HG02884 (cell line): Measurements from ENCODE around the gene FARS2.
"Not testable (repeated sequence)": the region's sequence is repeated elsewhere in the genome, so short reads cannot be mapped to it uniquely, and the experiment has no call there.

ENCODE experiments used
- ATAC-seq: cut with Tn5 transposase; IDR thresholded peaks from one replicate; pipeline ENCODE4 v1.9.1; 2021; ENCODE audit warnings: mild to moderate bottlenecking, moderate library complexity; ENCODE audit not compliant: unreplicated experiment

FARS2 gene

DNA sequence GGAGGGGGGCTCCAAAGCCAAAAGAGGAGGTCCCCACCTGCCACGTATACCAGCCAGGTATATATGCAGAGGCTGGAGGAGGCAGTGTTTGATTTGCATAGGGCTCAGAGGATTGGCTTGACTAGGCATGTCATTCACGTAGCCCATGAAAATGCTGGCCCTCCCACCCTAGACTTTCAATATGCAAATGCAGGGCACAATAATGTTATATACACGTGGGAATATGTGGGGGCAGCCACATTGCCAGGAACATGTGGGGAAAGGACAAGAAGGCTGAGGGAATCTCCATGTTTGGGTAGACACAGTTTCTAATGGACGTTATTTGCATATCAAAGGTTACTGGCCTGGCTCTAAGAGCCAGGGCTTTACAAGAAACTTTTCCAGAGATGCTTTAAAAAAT is 301.8 kb downstream of the FARS2 start:
- no peak for ATAC-seq

DNA sequence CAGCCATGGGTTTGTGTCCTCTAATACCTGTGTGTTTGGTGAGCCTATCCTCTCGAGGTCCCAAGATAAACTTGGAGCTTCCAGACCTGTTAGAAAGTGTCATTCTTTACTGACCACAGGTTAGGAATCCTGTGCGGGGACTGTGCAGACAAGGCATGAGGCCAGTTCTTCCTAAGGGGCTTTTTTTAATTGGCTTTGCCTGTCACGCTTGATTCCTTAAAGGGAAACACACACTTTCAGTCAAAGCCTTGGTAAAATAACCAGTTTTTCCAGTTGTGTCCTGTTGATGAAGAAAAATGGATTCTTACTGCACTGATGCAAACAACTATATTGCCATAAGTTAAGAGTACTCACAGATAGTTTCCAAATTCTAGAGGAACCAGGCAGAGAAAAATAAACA is 303.4 kb downstream of the FARS2 start:
- not testable (repeated sequence) for ATAC-seq

DNA sequence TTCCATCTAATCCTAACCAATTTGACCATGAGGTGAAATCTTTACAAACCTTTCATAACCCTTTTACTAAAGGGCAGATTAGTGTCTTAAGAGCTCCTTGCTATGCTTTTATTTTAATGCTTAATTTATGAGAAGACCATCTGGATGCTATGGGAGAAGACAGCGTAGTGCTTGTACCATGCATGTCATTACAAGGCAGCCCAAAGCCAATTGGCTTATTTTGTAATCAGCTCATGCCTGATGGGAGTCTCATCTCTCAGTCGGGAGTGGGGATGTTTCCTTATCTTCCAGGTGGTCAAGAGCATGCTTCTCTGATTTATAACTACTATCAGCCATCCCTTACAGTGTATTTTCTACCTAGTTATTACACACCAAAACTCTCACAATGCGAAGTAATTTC is 304.7 kb downstream of the FARS2 start:
- ATAC-seq: no peak

DNA sequence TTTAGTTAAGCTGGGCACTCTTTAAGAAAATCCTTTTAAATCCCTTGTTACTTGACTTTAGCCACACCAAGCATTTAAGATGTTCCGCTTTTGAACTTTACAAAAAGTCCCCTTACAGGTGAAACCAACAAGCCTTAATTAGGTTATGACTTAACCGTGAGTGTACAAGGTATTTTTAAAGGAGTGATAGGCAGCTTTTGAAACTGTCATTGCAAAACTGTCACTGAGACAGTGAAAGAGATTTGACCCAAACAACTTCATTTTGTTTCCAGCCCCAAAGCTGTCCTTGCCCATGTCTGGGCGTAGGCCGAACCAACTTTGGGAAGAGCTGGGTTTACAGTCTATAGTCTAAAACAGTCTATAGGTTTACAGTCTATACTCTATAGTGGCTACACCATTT is 305.4 kb downstream of the FARS2 start:
- peak; percentile 51 for ATAC-seq

DNA sequence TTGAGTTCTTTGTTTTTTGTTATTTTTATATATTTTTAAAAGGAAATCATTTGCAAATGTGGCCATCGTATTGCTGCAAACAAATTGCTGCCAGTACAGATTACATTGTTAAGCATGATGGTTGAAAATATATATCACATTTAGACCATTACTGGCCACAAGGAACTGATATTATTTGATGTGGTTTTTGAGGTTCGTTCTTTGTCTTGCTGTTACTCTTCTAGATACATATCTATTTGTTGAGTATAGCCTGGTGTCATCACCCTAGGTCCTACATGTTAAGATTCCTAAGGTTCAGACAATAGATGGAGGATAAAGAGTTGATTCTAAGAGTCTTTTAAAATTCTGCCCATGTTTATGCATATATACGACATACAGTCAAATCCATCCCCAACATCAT is 306.0 kb downstream of the FARS2 start:
- peak; percentile 75 for ATAC-seq

DNA sequence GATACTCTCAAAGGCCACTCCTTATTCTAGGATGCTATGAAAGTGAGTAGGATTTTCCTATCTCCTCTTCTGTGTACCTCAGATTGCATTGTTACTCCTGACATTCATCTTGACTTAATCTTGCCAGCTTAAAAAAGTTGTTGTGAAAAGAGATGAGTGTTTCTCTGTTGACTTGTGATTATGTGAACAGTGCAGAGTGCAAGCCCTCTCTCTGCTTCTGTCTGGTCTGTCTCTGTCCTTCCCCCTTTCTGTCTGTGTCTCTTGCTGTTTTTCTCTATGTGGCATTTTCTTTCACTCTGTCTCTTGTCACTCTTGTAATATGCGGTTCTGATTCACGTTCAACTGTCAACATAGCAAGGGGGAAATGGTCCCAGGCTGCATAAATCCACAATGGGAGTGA is 306.6 kb downstream of the FARS2 start:
- no peak for ATAC-seq

DNA sequence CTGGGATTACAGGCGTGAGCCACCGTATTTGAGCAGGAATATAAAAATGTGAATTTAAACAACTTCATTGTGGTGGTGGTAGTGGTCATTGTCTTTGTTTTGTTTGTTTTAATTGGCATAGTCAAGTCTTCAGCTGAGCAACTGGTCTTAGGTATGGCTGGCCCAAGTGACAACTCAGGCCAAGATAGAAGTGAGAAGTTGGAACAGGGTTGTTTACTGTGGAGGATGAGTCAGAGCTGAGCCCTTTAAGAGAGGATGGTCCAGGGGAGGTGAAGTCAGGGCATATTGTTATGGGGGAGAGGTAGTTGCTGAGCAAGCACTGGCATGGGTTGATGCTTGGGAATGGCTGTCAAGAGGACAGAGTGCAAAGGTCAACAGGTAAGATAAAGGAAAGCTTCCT is 308.2 kb downstream of the FARS2 start:
- no peak for ATAC-seq

DNA sequence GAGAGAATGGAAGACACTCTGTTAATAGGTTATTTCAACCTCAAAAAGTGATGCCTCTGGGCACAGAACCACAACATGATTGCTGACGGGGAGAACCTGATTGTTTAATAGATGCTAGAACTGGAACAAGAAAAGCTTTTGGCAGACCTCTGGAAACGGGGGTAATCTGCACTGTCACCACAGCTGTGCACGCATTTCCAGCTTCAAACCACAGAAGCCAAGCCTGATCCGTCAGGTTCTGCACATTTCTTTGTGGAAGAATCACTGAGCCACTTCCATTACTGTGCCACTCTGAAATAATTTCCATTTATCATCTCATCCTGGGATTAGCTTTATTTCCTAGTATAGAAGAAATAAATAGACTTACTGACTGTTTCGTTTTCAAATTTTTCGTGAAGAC is 309.3 kb downstream of the FARS2 start:
- ATAC-seq: no peak

DNA sequence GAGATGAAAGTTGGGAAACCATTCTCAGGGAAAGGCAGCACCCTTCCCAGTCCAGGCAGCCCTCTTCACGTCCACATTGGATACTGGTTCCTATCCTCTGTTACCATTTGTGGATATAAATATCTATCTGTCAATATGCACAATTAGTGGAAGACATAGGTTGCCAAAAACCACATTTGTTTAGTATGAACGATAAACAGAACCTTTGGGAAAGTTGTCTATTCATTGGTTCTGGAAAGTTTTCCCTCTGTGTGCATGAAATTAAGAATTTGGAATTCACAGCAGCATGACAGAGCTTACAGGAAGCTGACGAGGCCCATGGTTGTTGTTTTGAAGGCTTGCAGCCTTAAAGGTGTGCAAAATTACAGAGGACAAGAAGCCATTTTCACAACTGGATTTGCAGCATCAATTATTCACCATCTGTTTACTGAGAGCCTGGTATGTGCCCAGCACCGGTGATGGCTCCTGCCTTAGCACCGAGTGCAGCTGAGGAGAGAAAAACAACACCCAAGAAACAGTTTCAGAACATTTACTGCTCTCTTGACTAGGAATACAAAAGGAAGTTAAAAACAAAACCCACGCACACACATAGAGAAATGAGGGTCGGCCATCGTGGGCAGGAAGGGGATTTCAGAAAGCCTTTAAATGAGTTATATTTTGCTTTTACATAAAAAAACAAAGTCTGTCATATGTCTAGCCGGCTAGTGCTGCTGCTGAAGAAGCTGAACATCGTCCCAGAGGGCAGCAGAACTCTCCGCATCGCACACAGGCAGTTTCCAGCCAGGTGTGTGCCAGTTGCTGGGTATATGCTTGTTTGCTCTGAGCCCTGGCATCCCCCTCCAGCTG is 319.6 kb downstream of the FARS2 start:
- ATAC-seq: no peak

DNA sequence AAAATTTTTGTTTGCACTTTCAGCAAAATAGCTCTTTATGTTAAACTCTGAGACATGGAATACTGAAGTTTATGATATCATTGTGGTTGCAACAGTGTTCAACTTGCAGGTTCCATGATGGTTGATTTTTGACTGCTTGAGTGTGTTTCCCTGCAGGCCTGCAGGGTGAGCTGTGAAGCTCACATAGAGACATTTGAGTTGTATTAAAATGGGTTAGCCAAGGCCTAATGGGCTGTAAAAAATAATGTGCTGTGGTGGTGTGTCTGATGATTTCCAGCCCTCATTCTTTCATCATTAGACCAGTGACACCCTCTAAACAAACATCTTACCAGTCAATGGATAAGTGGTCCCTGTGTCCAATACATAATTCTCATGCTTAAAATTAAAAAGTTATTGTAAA is 321.4 kb downstream of the FARS2 start:
- ATAC-seq: no peak

DNA sequence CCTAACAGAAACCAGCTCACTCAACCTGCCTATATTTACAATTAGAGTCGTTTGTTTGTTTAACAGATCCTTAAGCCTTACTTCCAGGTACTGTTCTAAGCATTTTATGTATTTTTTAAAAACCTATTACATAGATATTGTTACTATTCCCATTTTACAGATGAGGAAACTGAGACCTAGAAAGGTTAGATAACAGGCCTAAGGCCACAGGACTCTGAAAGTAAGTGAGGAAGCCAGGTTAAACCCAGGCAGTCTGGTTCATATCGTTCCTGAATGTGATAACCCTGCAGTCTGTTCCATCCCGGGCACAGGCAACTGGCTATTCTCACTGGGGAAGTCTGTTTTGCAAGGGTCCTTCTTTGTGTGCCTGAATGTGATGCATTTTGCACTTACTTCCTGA is 322.2 kb downstream of the FARS2 start:
- ATAC-seq: no peak

DNA sequence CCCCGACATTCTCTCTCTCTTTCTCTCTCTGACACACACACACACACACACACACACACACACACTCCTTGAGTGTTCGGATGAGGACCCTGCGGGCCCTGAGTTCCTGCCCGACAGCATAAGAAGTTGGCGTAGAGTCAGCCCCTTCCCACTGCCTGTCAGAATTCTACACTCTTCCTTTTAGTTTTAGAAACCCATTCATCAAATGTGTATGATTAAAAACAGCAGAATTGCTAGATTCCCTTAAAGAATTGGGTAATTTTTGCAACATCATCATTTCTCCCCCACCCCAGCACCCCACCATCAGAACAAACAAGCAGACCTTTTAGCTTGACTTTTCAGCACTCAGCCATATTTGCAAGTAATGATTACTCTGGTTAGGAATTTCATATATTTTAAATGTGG is 322.8 kb downstream of the FARS2 start:
- no peak for ATAC-seq

DNA sequence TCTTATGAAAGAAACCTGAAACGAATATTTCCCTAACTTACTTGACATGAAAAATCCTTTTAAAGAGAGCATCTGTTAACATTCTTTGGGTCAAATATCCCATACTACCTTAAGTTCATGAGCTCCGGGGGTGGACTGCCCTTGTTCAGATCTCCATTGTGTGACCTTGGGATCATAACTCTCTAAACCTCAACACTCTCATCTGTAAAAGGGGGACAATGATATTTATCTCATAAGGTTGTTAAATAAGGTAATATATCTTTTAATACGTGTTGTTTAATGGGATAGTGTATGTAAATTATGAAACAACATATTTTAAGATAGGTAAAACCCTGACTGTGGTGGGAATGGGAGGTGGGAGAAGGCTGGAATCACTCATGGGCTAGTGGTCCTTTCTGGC is 326.3 kb downstream of the FARS2 start:
- ATAC-seq: no peak

DNA sequence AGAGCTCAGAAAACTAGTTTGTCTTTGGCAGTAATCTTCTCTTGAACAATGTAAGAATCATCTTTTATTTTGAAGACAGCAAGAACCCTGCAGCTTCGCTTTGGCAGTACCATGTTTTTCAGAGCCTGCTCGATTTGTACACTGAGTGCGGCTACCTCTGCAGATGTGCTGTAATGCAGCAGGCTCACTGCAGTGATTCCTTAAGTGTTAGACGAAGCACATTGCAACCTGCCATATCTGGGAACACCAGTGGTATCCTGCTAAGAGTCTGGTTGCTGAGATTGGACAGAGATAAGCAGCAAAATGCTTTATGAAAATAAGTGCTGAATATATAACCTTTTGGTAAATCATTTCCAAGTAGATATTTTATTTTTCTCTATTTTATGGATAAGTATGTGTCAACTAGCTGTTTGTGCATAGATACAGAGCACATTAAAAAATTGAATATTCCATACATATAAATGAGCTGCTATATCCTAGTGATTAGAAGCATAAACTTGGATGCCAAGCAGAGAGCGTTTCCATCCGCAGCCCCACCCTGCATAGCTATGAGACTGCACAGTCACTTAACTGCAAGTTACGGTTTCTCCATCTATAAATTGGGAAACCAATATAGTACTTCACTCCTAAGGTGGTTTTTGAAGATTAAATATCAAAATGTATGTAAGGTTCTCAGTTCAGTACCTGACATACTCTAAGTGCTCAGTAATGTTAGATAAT is 328.3 kb downstream of the FARS2 start:
- no peak for ATAC-seq

DNA sequence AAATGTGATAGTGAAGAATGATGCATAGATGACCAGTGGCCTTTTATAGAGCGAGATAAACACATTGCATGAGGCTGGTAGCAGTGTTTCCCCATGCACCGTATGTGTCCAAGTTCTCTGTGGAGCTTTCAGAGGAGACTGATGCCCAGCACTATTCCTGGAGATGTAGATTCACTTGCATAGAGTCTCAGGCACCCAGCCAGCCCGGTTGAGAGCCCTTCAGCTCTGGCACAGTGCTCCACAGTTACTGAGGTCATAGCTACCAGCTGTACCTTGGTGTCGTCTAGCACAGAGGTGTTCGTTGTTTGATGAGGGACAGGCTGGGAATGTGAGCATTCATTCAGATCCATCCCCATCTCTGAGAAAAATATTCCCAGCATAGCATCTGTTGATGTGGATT is 328.9 kb downstream of the FARS2 start:
- ATAC-seq: no peak

DNA sequence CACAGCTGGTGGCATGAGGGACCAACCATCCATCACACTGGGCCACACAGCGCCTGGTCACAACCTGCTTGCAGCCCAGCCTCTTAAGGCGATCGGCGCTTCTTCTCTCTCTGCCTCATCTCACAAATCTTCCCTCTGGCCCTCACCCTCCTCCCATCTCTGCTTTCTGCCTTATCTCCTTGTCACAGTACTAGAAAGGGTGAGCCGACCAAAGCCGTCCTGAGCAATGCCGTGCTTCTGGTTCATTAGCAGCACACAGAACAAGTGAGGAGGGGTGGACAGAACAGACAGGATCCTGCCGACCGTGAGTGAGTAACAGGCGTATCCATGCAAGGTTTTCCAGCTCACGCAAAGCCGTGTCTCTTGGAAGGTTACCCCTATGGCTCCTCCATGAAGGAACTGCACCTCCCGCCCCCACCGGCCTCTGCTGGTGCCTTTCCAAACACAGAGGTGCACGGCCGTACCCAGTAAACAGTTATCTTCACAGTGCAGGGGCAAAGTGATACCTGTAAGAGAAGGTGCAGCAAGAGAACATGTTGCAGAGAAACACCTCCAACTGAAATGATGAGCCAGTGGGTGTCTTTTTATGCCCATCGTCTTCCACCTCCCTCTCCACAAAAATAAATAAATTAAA is 331.7 kb downstream of the FARS2 start:
- no peak for ATAC-seq

DNA sequence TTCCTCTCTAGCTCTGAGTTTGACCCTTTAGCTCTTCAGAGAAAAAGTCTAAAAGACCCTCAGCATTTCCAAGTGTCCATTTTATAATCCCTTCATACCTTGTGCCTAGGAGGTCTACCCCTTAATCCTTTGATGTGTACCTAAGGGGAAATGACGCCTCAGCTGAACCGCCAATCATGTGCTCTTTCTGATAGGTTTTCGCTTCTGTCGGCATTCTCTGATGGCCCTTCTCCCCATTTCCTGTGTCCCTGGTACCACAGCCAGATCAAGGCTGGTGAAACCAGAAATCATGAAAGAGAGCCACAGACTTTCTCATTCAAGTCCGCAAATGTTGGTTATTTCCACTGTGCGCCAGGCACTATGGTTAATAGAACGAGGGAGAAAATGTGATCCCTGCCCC is 333.9 kb downstream of the FARS2 start:
- no peak for ATAC-seq

DNA sequence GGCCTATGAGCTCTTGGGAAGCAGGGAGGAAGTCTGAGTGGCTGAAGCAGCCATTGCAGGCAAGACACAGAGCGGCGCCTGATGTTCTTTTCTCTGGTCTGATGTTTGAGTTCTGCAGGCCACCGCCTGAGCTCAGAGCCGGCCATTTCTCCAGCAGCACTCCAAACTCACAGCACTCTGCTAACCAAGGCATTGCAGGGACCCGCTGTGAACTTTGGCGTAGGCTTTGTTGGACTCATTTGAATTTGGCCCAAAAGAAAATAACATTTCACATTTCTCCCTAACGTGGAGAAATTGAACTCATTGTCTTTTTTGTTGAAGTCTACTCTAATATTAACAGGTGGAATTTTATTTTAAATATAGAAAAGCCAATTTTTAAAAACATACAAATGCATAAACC is 336.1 kb downstream of the FARS2 start:
- ATAC-seq: no peak

DNA sequence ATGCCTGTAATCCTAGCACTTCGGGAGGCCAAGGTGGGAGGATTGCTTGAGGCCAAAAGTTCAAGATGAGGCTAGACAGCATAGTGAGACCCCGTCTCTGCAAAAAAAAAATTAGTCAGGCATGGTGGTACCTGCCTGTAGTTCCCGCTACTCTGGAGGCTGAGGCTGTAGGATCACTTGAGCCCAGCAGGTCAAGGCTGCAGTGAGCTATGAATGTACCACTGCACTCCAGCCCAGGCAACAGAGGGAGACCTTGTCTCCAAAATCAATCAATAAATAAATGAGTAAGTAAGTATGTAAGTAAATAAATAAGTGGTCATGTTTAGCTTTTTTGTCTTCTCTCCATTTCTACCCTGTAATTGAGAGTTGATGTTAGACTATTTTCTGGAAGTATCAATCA is 336.8 kb downstream of the FARS2 start:
- ATAC-seq: no peak

DNA sequence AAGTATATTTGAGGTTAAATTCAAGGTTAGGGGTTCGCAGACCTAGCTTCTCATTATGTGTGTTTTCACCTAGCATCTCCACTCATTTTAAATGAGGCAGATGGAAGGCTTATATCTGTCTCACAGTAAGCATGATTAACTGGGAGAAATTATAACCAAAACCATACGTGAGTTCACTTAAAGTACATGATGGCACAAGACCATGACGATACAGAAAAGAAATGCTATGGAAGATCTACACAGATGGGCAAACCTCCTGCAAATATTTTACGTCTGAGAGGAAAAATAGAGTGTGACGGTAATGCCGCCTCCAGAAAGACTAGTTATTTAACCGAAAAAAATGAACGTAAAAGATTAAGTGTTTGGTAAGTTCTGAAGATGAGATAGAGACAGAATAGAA is 337.8 kb downstream of the FARS2 start:
- ATAC-seq: no peak

DNA sequence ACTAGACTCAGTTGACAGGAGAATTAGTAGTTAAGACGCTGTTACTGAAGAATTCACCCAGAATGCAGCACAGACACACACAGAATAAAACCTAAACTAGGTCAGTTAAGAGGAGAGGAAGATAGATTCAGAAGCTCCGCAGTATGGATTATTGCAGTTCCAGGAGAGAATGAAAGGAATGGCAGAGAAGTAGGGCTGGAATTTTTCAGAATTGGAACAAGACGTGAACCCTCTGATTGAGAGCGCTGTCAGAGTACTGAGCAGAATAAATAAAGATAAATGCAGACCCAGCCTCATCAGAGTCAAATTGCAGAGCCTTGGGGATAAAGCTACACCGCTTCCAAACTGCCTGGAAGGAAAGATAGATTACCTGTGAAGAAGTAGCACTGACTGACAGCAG is 344.6 kb downstream of the FARS2 start:
- ATAC-seq: no peak

DNA sequence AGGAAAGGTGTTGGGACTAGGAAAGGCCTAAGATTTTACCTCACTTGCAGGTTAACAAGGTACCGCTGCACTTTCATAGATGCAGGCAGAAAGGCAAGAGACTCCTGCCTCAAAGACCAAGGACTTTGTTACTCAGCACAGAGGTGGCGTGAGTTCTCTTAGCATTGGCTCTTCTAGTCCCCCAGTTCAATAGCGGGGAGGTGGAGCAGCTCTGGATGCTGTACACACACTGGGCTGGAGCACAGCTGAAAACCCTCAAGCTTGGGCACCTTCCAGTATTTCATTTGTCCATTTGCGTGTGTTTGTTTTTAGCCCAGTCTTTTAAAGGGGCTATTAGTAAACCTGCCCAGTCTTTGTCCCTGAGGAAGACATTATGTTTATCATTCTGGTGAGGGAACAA is 345.2 kb downstream of the FARS2 start:
- ATAC-seq: no peak
